K562 (cell line): Measurements from ENCODE around the gene ZNF487. TPM values are rescaled to one million over a fixed set of nuclear protein-coding genes. Genes with fewer than 3 reads are reported as not detected.

Experiments
- BCL6 ChIP-seq: fragments of 250-450 bp; sonication (Bioruptor Pico); IDR thresholded peaks from 2 replicates; pipeline ENCODE4 v1.4.0; 2020
- CBX3 ChIP-seq, 2 experiments: IDR thresholded peaks; 1 replicate in 1 of 2; 2 replicates in 1 of 2; pipeline ENCODE4 v1.6.1; 2012; ENCODE audit warnings: inconsistent platforms in 2 of 2, low read length in 2 of 2, borderline replicate concordance in 1 of 2, control low read depth in 1 of 2
- DMBX1 ChIP-seq: fragments of 250-450 bp; sonication (Bioruptor Pico); IDR thresholded peaks from 2 replicates; pipeline ENCODE4 v1.8.0; 2022; ENCODE audit warnings: inconsistent platforms, mild to moderate bottlenecking, moderate library complexity, borderline replicate concordance
- EZH2 ChIP-seq: IDR thresholded peaks from 2 replicates; pipeline ENCODE4 v1.6.1; 2012; ENCODE audit warnings: low read depth, mild to moderate bottlenecking, inconsistent platforms, low read length, borderline replicate concordance
- KHSRP ChIP-seq: fragments of 450-650 bp; IDR thresholded peaks from 2 replicates; pipeline ENCODE4 v1.6.1; 2017
- ZNF75A ChIP-seq: fragments of 450-650 bp; formaldehyde crosslinking; IDR thresholded peaks from 2 replicates; pipeline ENCODE4 v1.4.0; 2020; ENCODE audit warnings: mild to moderate bottlenecking
- polyA plus RNA-seq, 8 experiments: library from polyadenylated mRNA; depleted of rRNA in 4 of 8; stranded (reverse) in 5 of 8; unstranded in 3 of 8; fragments of >200 nt; fragmentation: Nextera tagmentation in 2 of 8; fragmentation: Illumina TruSeq in 1 of 8; extraction: Ambion mirVana in 2 of 8; extraction: Trizol in 1 of 8; gene quantifications; 2 replicates each; pipeline versions ENCODE4 v1.2.1 to v1.2.3, GENCODE V29; 2011 to 2014; ENCODE audit warnings: inconsistent platforms in 1 of 8, missing spikeins in 1 of 8
- small RNA-seq: library from RNA; depleted of rRNA; stranded (forward); fragments of <200 nt; gene quantifications from one replicate; pipeline ENCODE3, GENCODE V24; 2014
- total RNA-seq, 7 experiments: library from RNA; depleted of rRNA in 6 of 7; stranded (reverse); fragments of >200 nt in 6 of 7; fragmentation: Illumina TruSeq in 2 of 7; extraction: Trizol in 2 of 7; gene quantifications; 2 replicates each; pipeline versions ENCODE4 v1.2.1 to v1.2.3, GENCODE V29; 2011 to 2021; ENCODE audit warnings: low replicate concordance in 1 of 7
- TF ChIP-seq, protein P1 (sequence below): fragments of 450-650 bp; IDR thresholded peaks from 2 replicates; pipeline ENCODE4 v1.6.1; 2018; ENCODE audit warnings: mild to moderate bottlenecking, low read depth; ENCODE audit not compliant: partially characterized antibody

ZNF487 gene
- total and polyA plus RNA-seq, 9 of the 15 experiments (the other 6 are each of a cell fraction or from before 2014, with no cell fraction given): 1.9 to 6.5 (median 4.2) TPM

DNA sequence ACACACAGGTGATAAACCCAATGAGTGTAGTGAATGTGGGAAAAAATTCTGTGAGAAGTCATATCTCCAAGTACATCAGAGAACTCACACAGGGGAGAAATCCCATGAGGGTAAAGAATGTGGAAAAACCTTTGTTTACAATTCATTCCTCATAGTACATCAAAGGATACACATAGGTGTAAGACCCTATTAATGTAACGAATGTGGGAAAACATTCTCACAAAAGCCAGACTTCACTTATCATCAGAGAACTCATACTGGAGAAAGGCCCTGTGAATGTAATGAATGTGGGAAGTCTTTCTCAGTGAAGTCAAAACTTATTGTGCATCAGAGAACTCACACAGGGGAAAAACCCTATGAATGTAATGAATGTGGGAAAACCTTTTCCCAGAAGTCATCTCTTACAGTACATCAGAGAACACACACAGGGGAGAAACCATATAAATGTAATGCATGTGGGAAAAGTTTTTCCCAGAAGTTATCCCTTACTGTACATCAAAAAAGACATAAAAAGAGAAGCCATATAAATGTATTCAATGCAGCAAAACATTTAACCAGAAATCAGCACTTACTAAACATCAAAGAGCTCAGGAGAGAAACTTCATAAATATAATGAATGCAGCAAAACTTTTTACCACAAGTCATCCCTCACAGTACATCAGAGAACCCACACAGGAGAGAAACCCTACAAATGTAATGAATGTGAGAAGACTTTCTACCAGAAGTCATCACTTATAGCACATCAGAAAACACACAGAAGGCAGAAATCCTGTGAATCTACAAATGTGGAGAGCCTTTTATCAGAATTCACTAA lies 87.7 kb downstream of the ZNF487 start (continued):
- TF ChIP-seq, protein P1, sequence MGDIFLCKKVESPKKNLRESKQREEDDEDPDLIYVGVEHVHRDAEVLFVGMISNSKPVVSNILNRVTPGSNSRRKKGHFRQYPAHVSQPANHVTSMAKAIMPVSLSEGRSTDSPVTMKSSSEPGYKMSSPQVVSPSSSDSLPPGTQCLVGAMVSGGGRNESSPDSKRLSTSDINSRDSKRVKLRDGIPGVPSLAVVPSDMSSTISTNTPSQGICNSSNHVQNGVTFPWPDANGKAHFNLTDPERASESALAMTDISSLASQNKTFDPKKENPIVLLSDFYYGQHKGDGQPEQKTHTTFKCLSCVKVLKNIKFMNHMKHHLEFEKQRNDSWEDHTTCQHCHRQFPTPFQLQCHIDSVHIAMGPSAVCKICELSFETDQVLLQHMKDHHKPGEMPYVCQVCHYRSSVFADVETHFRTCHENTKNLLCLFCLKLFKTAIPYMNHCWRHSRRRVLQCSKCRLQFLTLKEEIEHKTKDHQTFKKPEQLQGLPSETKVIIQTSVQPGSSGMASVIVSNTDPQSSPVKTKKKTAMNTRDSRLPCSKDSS: peak; percentile 24
- TF ChIP-seq KHSRP (no peak), BCL6 (CRISPR knock-in tag) (no peak), EZH2 (no peak), ZNF75A (CRISPR knock-in tag) (peak; percentile 78), DMBX1 (CRISPR knock-in tag) (no peak), CBX3 (IDR thresholded peaks at IDR 0.05; ENCODE audit: borderline replicate concordance in 1 of 2, low read length in 2 of 2) (peak; percentile 6 to 61; a peak in 2 of 3 replicates)

Small RNA genes within 50 kb of the gene (small RNA-seq; reads per million reads assigned to genes)
- gene RNU7-193P (not detected), gene SNORD3J (not detected)

Other genes with a start within 250 kb of the ZNF487 start
- 29.7 and 32.0 TPM in 2 replicates for gene RASGEF1A, start 170.0 kb upstream of the ZNF487 start, total RNA-seq (2014; rRNA removed)
- 8.1 and 9.2 TPM in 2 replicates for gene RASGEF1A, start 170.0 kb upstream of the ZNF487 start, total RNA-seq (2014; rRNA removed; fragmentation: Illumina TruSeq; extraction: Trizol)
- gene RASGEF1A, start 170.0 kb upstream of the ZNF487 start, total RNA-seq (2015; rRNA removed; fragmentation: Illumina TruSeq; extraction: Trizol): 9.8 and 10.2 TPM in 2 replicates
- 20.9 and 21.5 TPM in 2 replicates for gene RASGEF1A, start 170.0 kb upstream of the ZNF487 start, total RNA-seq (2021)
- 25.3 and 28.7 TPM in 2 replicates for gene RASGEF1A, start 170.0 kb upstream of the ZNF487 start, polyA plus RNA-seq (2011; rRNA removed)
- gene RASGEF1A, start 170.0 kb upstream of the ZNF487 start, polyA plus RNA-seq (2014; fragmentation: Illumina TruSeq; extraction: Trizol): 14.7 and 18.9 TPM in 2 replicates
- gene RASGEF1A, start 170.0 kb upstream of the ZNF487 start, polyA plus RNA-seq (2014; fragmentation: Nextera tagmentation; extraction: Ambion mirVana): 1 to 10 TPM; 1.6 to 2.9 TPM
- gene RASGEF1A, start 170.0 kb upstream of the ZNF487 start, polyA plus RNA-seq (2014; rRNA removed): 24.2 and 27.9 TPM in 2 replicates
- gene FXYD4, start 65.5 kb upstream of the ZNF487 start, total RNA-seq (2014; rRNA removed): not detected in 2 replicates
- gene FXYD4, start 65.5 kb upstream of the ZNF487 start, total RNA-seq (2014; rRNA removed; fragmentation: Illumina TruSeq; extraction: Trizol): not detected in 2 replicates
- not detected in 2 replicates for gene FXYD4, start 65.5 kb upstream of the ZNF487 start, total RNA-seq (2015; rRNA removed; fragmentation: Illumina TruSeq; extraction: Trizol)
- not detected in 2 replicates for gene FXYD4, start 65.5 kb upstream of the ZNF487 start, total RNA-seq (2021)
- not detected in 2 replicates for gene FXYD4, start 65.5 kb upstream of the ZNF487 start, polyA plus RNA-seq (2011; rRNA removed)
- gene FXYD4, start 65.5 kb upstream of the ZNF487 start, polyA plus RNA-seq (2014; fragmentation: Illumina TruSeq; extraction: Trizol): not detected in 2 replicates
- gene FXYD4, start 65.5 kb upstream of the ZNF487 start, polyA plus RNA-seq (2014; fragmentation: Nextera tagmentation; extraction: Ambion mirVana): not detected
- gene FXYD4, start 65.5 kb upstream of the ZNF487 start, polyA plus RNA-seq (2014; rRNA removed): 0.94 TPM in 1 of 2 replicates, not detected in the other
- gene HNRNPF, start 27.9 kb upstream of the ZNF487 start, total RNA-seq (2014; rRNA removed): 475 and 482 TPM in 2 replicates
- 350 and 367 TPM in 2 replicates for gene HNRNPF, start 27.9 kb upstream of the ZNF487 start, total RNA-seq (2014; rRNA removed; fragmentation: Illumina TruSeq; extraction: Trizol)
- 425 and 438 TPM in 2 replicates for gene HNRNPF, start 27.9 kb upstream of the ZNF487 start, total RNA-seq (2015; rRNA removed; fragmentation: Illumina TruSeq; extraction: Trizol)
- gene HNRNPF, start 27.9 kb upstream of the ZNF487 start, total RNA-seq (2021): 436 and 489 TPM in 2 replicates
- 331 and 341 TPM in 2 replicates for gene HNRNPF, start 27.9 kb upstream of the ZNF487 start, polyA plus RNA-seq (2011; rRNA removed)
- 450 and 461 TPM in 2 replicates for gene HNRNPF, start 27.9 kb upstream of the ZNF487 start, polyA plus RNA-seq (2014; fragmentation: Illumina TruSeq; extraction: Trizol)
- gene HNRNPF, start 27.9 kb upstream of the ZNF487 start, polyA plus RNA-seq (2014; fragmentation: Nextera tagmentation; extraction: Ambion mirVana): 100 to 1,000 TPM; 192 to 289 TPM
- 390 and 416 TPM in 2 replicates for gene HNRNPF, start 27.9 kb upstream of the ZNF487 start, polyA plus RNA-seq (2014; rRNA removed)
- gene ZNF239, start 137.5 kb downstream of the ZNF487 start, total RNA-seq (2014; rRNA removed): 15.5 and 18.7 TPM in 2 replicates
- 26.7 and 29.2 TPM in 2 replicates for gene ZNF239, start 137.5 kb downstream of the ZNF487 start, total RNA-seq (2014; rRNA removed; fragmentation: Illumina TruSeq; extraction: Trizol)
- 23.1 and 23.6 TPM in 2 replicates for gene ZNF239, start 137.5 kb downstream of the ZNF487 start, total RNA-seq (2015; rRNA removed; fragmentation: Illumina TruSeq; extraction: Trizol)
- 13.4 and 13.7 TPM in 2 replicates for gene ZNF239, start 137.5 kb downstream of the ZNF487 start, total RNA-seq (2021)
- gene ZNF239, start 137.5 kb downstream of the ZNF487 start, polyA plus RNA-seq (2011; rRNA removed): 16.3 and 23.4 TPM in 2 replicates
- gene ZNF239, start 137.5 kb downstream of the ZNF487 start, polyA plus RNA-seq (2014; fragmentation: Illumina TruSeq; extraction: Trizol): 22.0 and 23.6 TPM in 2 replicates
- gene ZNF239, start 137.5 kb downstream of the ZNF487 start, polyA plus RNA-seq (2014; fragmentation: Nextera tagmentation; extraction: Ambion mirVana): 10 to 100 TPM; 14.2 to 23.6 TPM
- 17.7 and 18.3 TPM in 2 replicates for gene ZNF239, start 137.5 kb downstream of the ZNF487 start, polyA plus RNA-seq (2014; rRNA removed)
- 7.2 and 8.0 TPM in 2 replicates for gene ZNF485, start 169.3 kb downstream of the ZNF487 start, total RNA-seq (2014; rRNA removed)
- gene ZNF485, start 169.3 kb downstream of the ZNF487 start, total RNA-seq (2014; rRNA removed; fragmentation: Illumina TruSeq; extraction: Trizol): 18.0 and 18.7 TPM in 2 replicates
- 14.9 and 16.2 TPM in 2 replicates for gene ZNF485, start 169.3 kb downstream of the ZNF487 start, total RNA-seq (2015; rRNA removed; fragmentation: Illumina TruSeq; extraction: Trizol)
- 11.9 and 12.1 TPM in 2 replicates for gene ZNF485, start 169.3 kb downstream of the ZNF487 start, total RNA-seq (2021)
- 9.7 and 11.5 TPM in 2 replicates for gene ZNF485, start 169.3 kb downstream of the ZNF487 start, polyA plus RNA-seq (2011; rRNA removed)
- gene ZNF485, start 169.3 kb downstream of the ZNF487 start, polyA plus RNA-seq (2014; fragmentation: Illumina TruSeq; extraction: Trizol): 10.8 and 13.2 TPM in 2 replicates
- gene ZNF485, start 169.3 kb downstream of the ZNF487 start, polyA plus RNA-seq (2014; fragmentation: Nextera tagmentation; extraction: Ambion mirVana): 10 to 100 TPM; 11.1 to 13.8 TPM
- 9.7 and 12.4 TPM in 2 replicates for gene ZNF485, start 169.3 kb downstream of the ZNF487 start, polyA plus RNA-seq (2014; rRNA removed)
- gene ZNF32, start 211.8 kb downstream of the ZNF487 start, total RNA-seq (2014; rRNA removed): 17.3 and 19.8 TPM in 2 replicates
- 31.8 and 34.7 TPM in 2 replicates for gene ZNF32, start 211.8 kb downstream of the ZNF487 start, total RNA-seq (2014; rRNA removed; fragmentation: Illumina TruSeq; extraction: Trizol)
- gene ZNF32, start 211.8 kb downstream of the ZNF487 start, total RNA-seq (2015; rRNA removed; fragmentation: Illumina TruSeq; extraction: Trizol): 21.4 and 22.3 TPM in 2 replicates
- gene ZNF32, start 211.8 kb downstream of the ZNF487 start, total RNA-seq (2021): 20.3 and 22.3 TPM in 2 replicates
- gene ZNF32, start 211.8 kb downstream of the ZNF487 start, polyA plus RNA-seq (2011; rRNA removed): 40.5 and 57.0 TPM in 2 replicates
- gene ZNF32, start 211.8 kb downstream of the ZNF487 start, polyA plus RNA-seq (2014; fragmentation: Illumina TruSeq; extraction: Trizol): 29.5 and 30.7 TPM in 2 replicates
- 10 to 100 TPM; 18.3 to 26.3 TPM for gene ZNF32, start 211.8 kb downstream of the ZNF487 start, polyA plus RNA-seq (2014; fragmentation: Nextera tagmentation; extraction: Ambion mirVana)
- 28.4 TPM in 2 replicates for gene ZNF32, start 211.8 kb downstream of the ZNF487 start, polyA plus RNA-seq (2014; rRNA removed)